MM.1S (cell line): Measurements from ENCODE around the gene POLR3E.

Source experiments
- DNase-seq: peaks from one replicate; pipeline ENCODE4 v3.0.0-alpha.2; 2015
- H2AFZ ChIP-seq: fragments of 300-600 bp; sonication (generic); 2 replicates; pipeline ENCODE4 v1.6.0; 2016; ENCODE audit warnings: antibody characterized with exemption, low read length
- H3F3A ChIP-seq: fragments of 300-600 bp; sonication (generic); 2 replicates; pipeline ENCODE4 v1.6.1; 2016; ENCODE audit warnings: mild to moderate bottlenecking, antibody characterized with exemption, low read length, moderate library complexity, mixed read lengths; ENCODE audit not compliant: insufficient read depth
- H3K27ac ChIP-seq: fragments of 300-600 bp; sonication (generic); 2 replicates; pipeline ENCODE4 v1.5.1; 2016; ENCODE audit warnings: mild to moderate bottlenecking, low read length
- H3K27me3 ChIP-seq: fragments of 300-600 bp; sonication (generic); replicated peaks from 2 replicates; pipeline ENCODE4 v1.6.0; 2016; ENCODE audit warnings: low read length; ENCODE audit not compliant: insufficient read depth
- H3K36me3 ChIP-seq: fragments of 300-600 bp; sonication (generic); replicated peaks from 2 replicates; pipeline ENCODE4 v1.6.1; 2016; ENCODE audit warnings: mild to moderate bottlenecking, low read length, mixed read lengths; ENCODE audit not compliant: insufficient read depth
- H3K4me1 ChIP-seq: fragments of 300-600 bp; sonication (generic); 2 replicates; pipeline ENCODE4 v1.6.1; 2016; ENCODE audit warnings: low read length, mixed read lengths
- H3K4me2 ChIP-seq: fragments of 300-600 bp; sonication (generic); 2 replicates; pipeline ENCODE4 v1.6.0; 2016; ENCODE audit warnings: low read depth, low read length
- H3K4me3 ChIP-seq: fragments of 300-600 bp; sonication (generic); 2 replicates; pipeline ENCODE4 v1.5.1; 2016; ENCODE audit warnings: low read length, mixed read lengths
- H3K79me2 ChIP-seq: fragments of 300-600 bp; sonication (generic); 2 replicates; pipeline ENCODE4 v1.6.1; 2016; ENCODE audit warnings: mixed run types, low read length, mixed read lengths
- H3K9ac ChIP-seq: fragments of 300-600 bp; sonication (generic); 2 replicates; pipeline ENCODE4 v1.6.1; 2016; ENCODE audit warnings: low read length, mixed read lengths
- H3K9me2 ChIP-seq: fragments of 300-600 bp; sonication (generic); replicated peaks from 2 replicates; pipeline ENCODE4 v1.6.1; 2016; ENCODE audit warnings: mild to moderate bottlenecking, low read length, mixed read lengths; ENCODE audit not compliant: insufficient read depth
- H3K9me3 ChIP-seq: fragments of 300-600 bp; sonication (generic); replicated peaks from 2 replicates; pipeline ENCODE4 v1.6.1; 2016; ENCODE audit warnings: mild to moderate bottlenecking, low read length, mixed read lengths; ENCODE audit not compliant: insufficient read depth
- H4K20me1 ChIP-seq: fragments of 300-600 bp; sonication (generic); 2 replicates; pipeline ENCODE4 v1.6.1; 2016; ENCODE audit warnings: mild to moderate bottlenecking, low read length, moderate library complexity, mixed read lengths; ENCODE audit not compliant: insufficient read depth
- CTCF ChIP-seq: fragments of 300-600 bp; sonication (generic); IDR thresholded peaks from 2 replicates; pipeline ENCODE4 v1.5.1; 2016; ENCODE audit warnings: antibody characterized with exemption, low read length, mixed read lengths
- EZH2 ChIP-seq: fragments of 300-600 bp; sonication (generic); optimal IDR thresholded peaks from 2 replicates; pipeline ENCODE3; 2017; ENCODE audit warnings: low read depth, mild to moderate bottlenecking, antibody characterized with exemption, low read length, mixed read lengths
- EZH2phosphoT487 ChIP-seq: fragments of 300-600 bp; sonication (generic); IDR thresholded peaks from 2 replicates; pipeline ENCODE4 v1.6.1; 2018; ENCODE audit warnings: antibody characterized with exemption, low read length

POLR3E gene

GRCh38 chr16:22272870-22273650 is 24.1 kb upstream of the POLR3E start:
- no peaks in the 10 kb centered on the region for H3K79me2 ChIP-seq
- no peaks in the 10 kb centered on the region for H3K4me1 ChIP-seq
- H3K9ac ChIP-seq: no peak overlapping the region
- no peak overlapping the region for H3K4me2 ChIP-seq
- no peaks in the 10 kb centered on the region for H3F3A ChIP-seq
- no peaks in the 10 kb centered on the region for H3K9me3 ChIP-seq
- H3K36me3 ChIP-seq: no peaks in the 10 kb centered on the region
- no peak overlapping the region for H3K27ac ChIP-seq
- no peaks in the 10 kb centered on the region for H3K9me2 ChIP-seq
- H3K27me3 ChIP-seq: no peaks in the 10 kb centered on the region
- no peak overlapping the region for H3K4me3 ChIP-seq
- no peak for DNase-seq
- H4K20me1 ChIP-seq: no peaks in the 10 kb centered on the region
- TF ChIP-seq CTCF: no peak
- TF ChIP-seq EZH2: no peak
- TF ChIP-seq EZH2phosphoT487: no peak
- no peak overlapping the region for H2AFZ ChIP-seq

- Histone ChIP-seq H3K4me2 (no peak overlapping the region), H3K4me1 (no peaks in the 10 kb centered on the region), H3F3A (no peaks in the 10 kb centered on the region), H3K9ac (no peak overlapping the region), H3K27me3 (no peaks in the 10 kb centered on the region), H4K20me1 (no peaks in the 10 kb centered on the region), H3K9me2 (no peaks in the 10 kb centered on the region), H3K36me3 (no peaks in the 10 kb centered on the region), H2AFZ (no peak overlapping the region), H3K27ac (no peak overlapping the region), H3K4me3 (no peak overlapping the region), H3K9me3 (no peaks in the 10 kb centered on the region), H3K79me2 (no peaks in the 10 kb centered on the region)
- TF ChIP-seq CTCF: no peak
- TF ChIP-seq EZH2: no peak
- TF ChIP-seq EZH2phosphoT487: no peak
- no peak for DNase-seq
Observed at GRCh38 chr16:22274916-22275315, 22.3 kb upstream of the POLR3E start.

- Histone ChIP-seq H3K79me2 (no peaks in the 10 kb centered on the region), H3K4me1 (no peaks in the 10 kb centered on the region), H3K9me3 (no peaks in the 10 kb centered on the region), H3K27me3 (no peaks in the 10 kb centered on the region), H3K36me3 (no peaks in the 10 kb centered on the region), H4K20me1 (no peaks in the 10 kb centered on the region), H2AFZ (no peak overlapping the region), H3K27ac (no peak overlapping the region), H3K9me2 (no peaks in the 10 kb centered on the region), H3K4me3 (no peak overlapping the region), H3K4me2 (no peak overlapping the region), H3F3A (no peaks in the 10 kb centered on the region), H3K9ac (no peak overlapping the region)
- no peak for DNase-seq
- TF ChIP-seq EZH2 (no peak), CTCF (no peak), EZH2phosphoT487 (no peak)
Observed at GRCh38 chr16:22278441-22279230, 18.6 kb upstream of the POLR3E start.
